Astrocyte (in vitro differentiated cells and primary cell): ENCODE results near the gene TRMT11.

ENCODE experiments used
- EZH2 ChIP-seq: IDR thresholded peaks from 2 replicates; pipeline ENCODE4 v1.6.1; 2012; ENCODE audit warnings: mild to moderate bottlenecking, low read length, inconsistent platforms; ENCODE audit not compliant: insufficient read depth
- TF ChIP-seq, protein P1 (sequence below): IDR thresholded peaks from 2 replicates; pipeline ENCODE4 v1.5.1; 2011; ENCODE audit warnings: low read depth, mild to moderate bottlenecking, inconsistent platforms, low read length, moderate library complexity; ENCODE audit not compliant: insufficient read depth

DNA sequence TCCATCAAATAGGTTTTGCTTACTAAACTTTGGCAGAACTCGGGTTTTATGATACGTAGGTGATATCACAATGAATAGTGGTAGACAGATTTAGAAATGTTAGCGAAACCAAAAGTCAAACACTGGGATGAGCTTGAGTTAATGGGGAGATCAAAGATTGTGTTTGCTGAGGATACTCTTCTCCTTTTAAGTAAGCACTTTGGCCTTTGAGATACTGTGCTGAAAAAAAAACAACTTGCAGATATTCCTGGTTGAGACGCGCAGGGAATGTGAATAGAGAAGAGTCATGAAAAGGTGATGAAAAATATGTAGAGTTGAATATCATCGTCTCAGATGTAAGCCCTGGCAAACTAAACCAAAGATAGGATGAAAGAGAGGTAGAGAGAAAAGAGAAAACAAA is 48.3 kb downstream of the TRMT11 start:
- TF ChIP-seq, protein P1, sequence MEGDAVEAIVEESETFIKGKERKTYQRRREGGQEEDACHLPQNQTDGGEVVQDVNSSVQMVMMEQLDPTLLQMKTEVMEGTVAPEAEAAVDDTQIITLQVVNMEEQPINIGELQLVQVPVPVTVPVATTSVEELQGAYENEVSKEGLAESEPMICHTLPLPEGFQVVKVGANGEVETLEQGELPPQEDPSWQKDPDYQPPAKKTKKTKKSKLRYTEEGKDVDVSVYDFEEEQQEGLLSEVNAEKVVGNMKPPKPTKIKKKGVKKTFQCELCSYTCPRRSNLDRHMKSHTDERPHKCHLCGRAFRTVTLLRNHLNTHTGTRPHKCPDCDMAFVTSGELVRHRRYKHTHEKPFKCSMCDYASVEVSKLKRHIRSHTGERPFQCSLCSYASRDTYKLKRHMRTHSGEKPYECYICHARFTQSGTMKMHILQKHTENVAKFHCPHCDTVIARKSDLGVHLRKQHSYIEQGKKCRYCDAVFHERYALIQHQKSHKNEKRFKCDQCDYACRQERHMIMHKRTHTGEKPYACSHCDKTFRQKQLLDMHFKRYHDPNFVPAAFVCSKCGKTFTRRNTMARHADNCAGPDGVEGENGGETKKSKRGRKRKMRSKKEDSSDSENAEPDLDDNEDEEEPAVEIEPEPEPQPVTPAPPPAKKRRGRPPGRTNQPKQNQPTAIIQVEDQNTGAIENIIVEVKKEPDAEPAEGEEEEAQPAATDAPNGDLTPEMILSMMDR = no peak
- TF ChIP-seq EZH2 = no peak
